Breast epithelium (tissue), 4 donors: ENCODE results near the gene SLC23A1. TPM values are rescaled to one million over a fixed set of nuclear protein-coding genes. Genes with fewer than 3 reads are reported as not detected.

ENCODE experiments used
- DNase-seq, 2 donors: peaks; one replicate each; pipeline ENCODE4 v3.0.0-alpha.2; 2019; ENCODE audit warnings: low spot score in 2 of 2
- H3K27ac ChIP-seq, 2 donors: fragments of 200-600 bp; sonication (generic) in 1 of 2; one replicate each; pipeline ENCODE4 v1.5.1; 2016 to 2019; ENCODE audit warnings: mild to moderate bottlenecking in 1 of 2
- H3K27me3 ChIP-seq, 2 donors: fragments of 200-600 bp; sonication (generic) in 1 of 2; one replicate each; pipeline versions ENCODE4 v1.5.1 to v1.6.0; 2017 to 2019; ENCODE audit warnings: control low read depth in 1 of 2, mild to moderate bottlenecking in 1 of 2
- H3K36me3 ChIP-seq: fragments of 200-600 bp; one replicate; pipeline ENCODE4 v1.5.1; 2019
- H3K4me1 ChIP-seq, 2 donors: fragments of 200-600 bp; sonication (generic); one replicate each; pipeline ENCODE4 v1.5.1; 2016 to 2019; ENCODE audit warnings: control low read depth in 1 of 2
- H3K4me3 ChIP-seq, 3 donors: fragments of 200-600 bp; sonication (generic); 1 replicate in 2 of 3; 2 replicates in 1 of 3; pipeline ENCODE4 v1.5.1; 2016 to 2019; ENCODE audit warnings: mild to moderate bottlenecking in 3 of 3, moderate library complexity in 2 of 3
- H3K9me3 ChIP-seq, 2 donors: fragments of 200-600 bp; sonication (generic) in 1 of 2; one replicate each; pipeline ENCODE4 v1.5.1; 2016 to 2019; ENCODE audit warnings: control low read depth in 1 of 2
- CTCF ChIP-seq, 3 donors: fragments of 450-650 bp; IDR thresholded peaks; one replicate each; pipeline ENCODE4 v1.5.1; 2016 to 2017; ENCODE audit warnings: antibody characterized with exemption in 3 of 3, mild to moderate bottlenecking in 3 of 3, moderate library complexity in 3 of 3
- POLR2A ChIP-seq: fragments of 450-650 bp; IDR thresholded peaks from one replicate; pipeline ENCODE4 v1.6.1; 2016; ENCODE audit warnings: antibody characterized with exemption, mild to moderate bottlenecking, moderate library complexity
- POLR2AphosphoS5 ChIP-seq, 3 donors: sonication (generic); formaldehyde crosslinking; IDR thresholded peaks; one replicate each; pipeline ENCODE4 v1.6.1; 2017; ENCODE audit warnings: antibody characterized with exemption in 3 of 3
- intact Hi-C: fragments of 100-400 bp; cut with DNase I; formaldehyde crosslinking; loops from one replicate; pipeline ENCODE4 v1.15.1; 2023; ENCODE audit warnings: low total_unique reads
- total RNA-seq, 3 donors: library from RNA; depleted of rRNA; stranded (reverse); fragments of >200 nt; gene quantifications; one replicate each; pipeline ENCODE4 v1.1.0, GENCODE V29; 2016

Gene SLC23A1
- 1 to 10 TPM in 1 of 3 donors, under 1 TPM in 1, not detected in 1; 0.33 to 1.0 TPM for total RNA-seq

GRCh38 chr5:139383275-139383992 is at the start of gene SLC23A1:
SLC23A1 (minus strand) TSS chr5:139383297; CDS start chr5:139383253, 44 bp downstream.
- H3K27ac ChIP-seq = peak within 1 kb of the TSS; percentile 59 to 83
- no peak for DNase-seq
- no peaks in the 10 kb centered on the region for H3K9me3 ChIP-seq
- H3K4me1 ChIP-seq = peaks cover 0 to 19% of the 10 kb centered on the region in 2 donors
- H3K27me3 ChIP-seq = no peaks in the 10 kb centered on the region
- no peaks in the 10 kb centered on the region for H3K36me3 ChIP-seq
- no peak within 1 kb of the TSS for H3K4me3 ChIP-seq
- intact Hi-C loops = no loop called here
- TF ChIP-seq POLR2A (no peak), POLR2AphosphoS5 (IDR thresholded peaks at IDR 0.05) (no peak), CTCF (IDR thresholded peaks at IDR 0.05) (no peak)

- TF ChIP-seq CTCF (IDR thresholded peaks at IDR 0.05) (no peak), POLR2A (no peak), POLR2AphosphoS5 (IDR thresholded peaks at IDR 0.05) (no peak)
- Histone ChIP-seq H3K27ac (no peak overlapping the region), H3K4me1 (no peaks in the 10 kb centered on the region), H3K4me3 (no peak overlapping the region), H3K36me3 (no peaks in the 10 kb centered on the region), H3K27me3 (no peaks in the 10 kb centered on the region), H3K9me3 (no peaks in the 10 kb centered on the region)
- DNase-seq = no peak
- intact Hi-C loops = no loop called here
Measured at GRCh38 chr5:139431706-139432105, 48.6 kb upstream of the SLC23A1 start.

GRCh38 chr5:139430015-139430414 is 46.9 kb upstream of the SLC23A1 start:
- no peaks in the 10 kb centered on the region for H3K36me3 ChIP-seq
- no peaks in the 10 kb centered on the region for H3K27me3 ChIP-seq
- no peaks in the 10 kb centered on the region for H3K9me3 ChIP-seq
- DNase-seq = no peak
- intact Hi-C loops = no loop called here
- TF ChIP-seq POLR2A = no peak
- TF ChIP-seq POLR2AphosphoS5 (IDR thresholded peaks at IDR 0.05) = no peak
- TF ChIP-seq CTCF (IDR thresholded peaks at IDR 0.05) = no peak
- no peak overlapping the region for H3K4me3 ChIP-seq
- H3K4me1 ChIP-seq = no peaks in the 10 kb centered on the region
- H3K27ac ChIP-seq = no peak overlapping the region

- TF ChIP-seq POLR2A (no peak), CTCF (IDR thresholded peaks at IDR 0.05) (no peak), POLR2AphosphoS5 (IDR thresholded peaks at IDR 0.05) (no peak)
- H3K27me3 ChIP-seq = no peaks in the 10 kb centered on the region
- no peak for DNase-seq
- no peaks in the 10 kb centered on the region for H3K9me3 ChIP-seq
- H3K4me1 ChIP-seq = no peaks in the 10 kb centered on the region
- no peak overlapping the region for H3K4me3 ChIP-seq
- no peak overlapping the region for H3K27ac ChIP-seq
- no peaks in the 10 kb centered on the region for H3K36me3 ChIP-seq
- intact Hi-C loops = no loop called here
Measured at GRCh38 chr5:139426203-139426885, 43.2 kb upstream of the SLC23A1 start.

- no peak overlapping the region for H3K27ac ChIP-seq
- no peaks in the 10 kb centered on the region for H3K4me1 ChIP-seq
- intact Hi-C loops = no loop called here
- no peak overlapping the region for H3K4me3 ChIP-seq
- H3K9me3 ChIP-seq = no peaks in the 10 kb centered on the region
- no peak for TF ChIP-seq CTCF (IDR thresholded peaks at IDR 0.05)
- TF ChIP-seq POLR2AphosphoS5 (IDR thresholded peaks at IDR 0.05) = no peak
- no peak for TF ChIP-seq POLR2A
- DNase-seq = no peak
- H3K27me3 ChIP-seq = no peaks in the 10 kb centered on the region
- H3K36me3 ChIP-seq = no peaks in the 10 kb centered on the region
Measured at GRCh38 chr5:139425497-139425896, 42.4 kb upstream of the SLC23A1 start.
